SKM-1 (cell line): ENCODE measurements around the gene RBMS3.

ENCODE experiments used
- DNase-seq: peaks from one replicate; lab custom pipeline; 2025; ENCODE audit not compliant: unreplicated experiment; lab: John Stamatoyannopoulos, UW

Gene RBMS3

DNA sequence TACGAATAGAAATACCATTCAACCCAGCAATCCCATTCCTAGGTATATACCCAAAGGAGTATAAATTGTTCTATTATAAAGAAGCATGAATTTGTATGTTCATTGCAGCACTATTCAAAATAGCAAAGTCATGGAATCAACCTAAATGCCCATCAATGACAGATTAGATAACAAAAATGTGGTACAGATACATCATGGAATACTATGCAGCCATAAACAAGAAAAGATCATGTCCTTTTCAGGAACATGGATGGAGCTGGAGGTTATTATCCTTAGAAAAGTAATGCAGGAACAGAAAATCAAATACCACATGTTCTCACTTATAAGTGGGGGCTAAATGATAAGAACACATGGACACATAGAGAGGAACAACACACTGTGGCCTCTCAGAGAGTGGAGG is 571.9 kb downstream of the RBMS3 start:
- no peak for DNase-seq

DNA sequence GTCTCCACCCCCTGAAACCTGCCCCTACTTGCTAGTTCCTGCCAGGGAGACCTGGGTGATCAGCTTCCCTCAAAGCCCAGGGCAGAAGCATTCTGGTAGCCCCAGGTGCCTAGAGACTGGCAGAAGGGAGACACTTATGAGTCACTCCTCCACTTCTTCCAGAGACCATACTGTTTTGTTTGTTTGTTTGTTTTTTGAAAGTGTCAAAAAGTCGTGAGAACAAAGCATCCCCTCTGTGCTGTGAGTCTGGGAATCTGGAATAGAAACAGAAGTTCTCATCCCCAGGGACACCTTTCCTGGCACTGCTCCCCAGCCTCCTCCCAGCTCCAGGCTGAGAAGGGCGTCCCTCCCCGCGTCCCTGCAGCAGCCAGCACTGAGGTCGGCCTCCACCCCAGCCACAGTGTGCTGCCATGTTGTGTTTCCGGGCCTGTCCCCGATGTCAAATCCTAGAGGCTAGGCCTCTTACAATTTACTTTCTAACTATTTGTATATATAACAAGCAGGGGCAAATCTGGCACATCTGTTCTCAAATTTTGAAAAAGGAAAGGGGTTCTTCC is 573.0 kb downstream of the RBMS3 start:
- no peak for DNase-seq

DNA sequence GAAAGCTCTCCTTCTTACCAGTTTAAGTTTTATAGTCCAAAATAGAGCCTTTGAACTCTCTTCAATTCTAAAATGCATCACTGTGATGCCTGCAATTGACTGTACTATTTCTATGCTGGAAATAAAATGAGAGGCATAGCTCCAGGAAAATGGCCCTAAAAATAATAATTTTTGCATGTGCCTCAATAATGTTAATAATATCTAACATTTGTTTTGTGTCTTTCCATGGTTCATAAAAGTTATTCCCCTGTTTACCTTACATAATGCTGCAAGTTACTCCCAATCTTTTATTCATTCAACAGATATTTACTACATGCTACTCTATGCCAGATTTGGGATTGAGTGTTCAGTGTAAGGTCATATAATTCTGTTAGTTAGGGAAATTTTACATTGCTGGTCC is 574.0 kb downstream of the RBMS3 start:
- no peak for DNase-seq

DNA sequence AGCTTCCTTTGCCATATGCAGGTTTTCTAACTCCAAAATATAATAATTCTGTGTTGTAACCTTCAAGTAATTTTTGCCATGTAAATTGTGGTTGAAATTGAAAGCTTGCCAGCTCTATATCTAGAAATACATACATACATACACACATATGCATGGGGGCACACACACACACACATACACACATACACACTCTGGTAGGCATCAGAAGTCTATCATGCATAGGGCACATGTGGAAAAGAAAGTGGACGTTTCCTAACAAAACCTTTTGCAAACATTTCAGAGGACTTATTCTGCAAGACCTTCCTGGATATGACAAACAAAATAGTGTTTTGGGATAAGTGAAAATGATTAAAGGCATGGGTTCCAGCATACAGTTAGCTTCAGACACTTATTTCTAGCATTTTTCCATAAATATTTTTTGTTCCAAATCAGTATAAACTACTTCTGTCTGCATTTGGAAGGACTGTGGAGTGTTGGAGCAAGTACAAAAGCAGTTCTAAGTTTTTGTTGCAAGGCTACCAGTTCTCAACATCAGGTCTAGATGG is 578.9 kb downstream of the RBMS3 start:
- DNase-seq = no peak

DNA sequence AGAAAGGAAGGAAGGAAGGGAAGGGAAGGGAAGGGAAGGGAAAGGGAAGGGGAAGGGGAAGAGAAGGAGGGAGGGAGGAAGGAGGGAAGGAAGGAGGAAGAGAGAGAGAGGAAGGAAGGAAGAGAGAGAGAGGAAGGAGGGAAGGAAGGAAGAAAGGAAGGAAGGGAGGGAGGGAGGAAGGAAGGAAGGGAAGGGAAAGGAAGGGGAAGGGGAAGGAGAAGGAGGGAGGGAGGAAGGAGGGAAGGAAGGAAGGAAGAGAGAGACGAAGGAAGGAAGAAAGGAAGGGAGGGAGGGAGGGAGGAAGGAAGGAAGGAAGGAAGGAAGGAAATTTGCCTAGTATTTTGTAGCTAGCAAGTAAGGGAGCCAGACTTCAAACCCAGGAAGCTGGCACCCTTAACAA is 583.9 kb downstream of the RBMS3 start:
- DNase-seq = no peak

DNA sequence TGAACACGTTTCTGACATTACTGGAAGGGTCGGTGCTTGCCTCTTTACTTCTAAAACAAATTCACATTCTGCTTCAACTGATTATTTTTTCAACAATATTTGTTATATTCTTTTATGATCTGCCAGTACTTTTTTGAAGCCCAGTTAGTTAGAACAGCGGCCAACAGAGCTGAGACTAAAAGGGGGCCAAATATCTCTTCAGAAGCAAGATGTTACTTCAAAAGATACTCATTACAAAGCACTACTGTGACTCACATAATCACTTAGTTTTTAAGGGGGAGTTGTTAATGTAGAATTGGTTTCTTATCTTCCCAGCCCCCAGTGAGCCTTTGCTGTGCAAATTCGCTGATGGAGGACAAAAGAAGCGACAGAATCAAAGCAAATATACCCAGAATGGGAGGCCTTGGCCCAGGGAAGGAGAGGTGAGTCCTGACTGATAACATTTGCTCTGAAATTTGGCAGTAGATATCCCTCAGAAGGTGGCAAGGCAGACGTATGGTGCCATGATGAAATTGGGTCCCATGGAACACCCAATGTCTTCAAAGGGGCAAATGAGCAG is 587.8 kb downstream of the RBMS3 start:
- DNase-seq = no peak

GRCh38 chr3:29870136-29870535 is 589.3 kb downstream of the RBMS3 start:
- DNase-seq = no peak

- no peak for DNase-seq
Observed at GRCh38 chr3:29871087-29871486, 590.2 kb downstream of the RBMS3 start.

GRCh38 chr3:29880809-29881208 is 599.9 kb downstream of the RBMS3 start:
- no peak for DNase-seq

DNA sequence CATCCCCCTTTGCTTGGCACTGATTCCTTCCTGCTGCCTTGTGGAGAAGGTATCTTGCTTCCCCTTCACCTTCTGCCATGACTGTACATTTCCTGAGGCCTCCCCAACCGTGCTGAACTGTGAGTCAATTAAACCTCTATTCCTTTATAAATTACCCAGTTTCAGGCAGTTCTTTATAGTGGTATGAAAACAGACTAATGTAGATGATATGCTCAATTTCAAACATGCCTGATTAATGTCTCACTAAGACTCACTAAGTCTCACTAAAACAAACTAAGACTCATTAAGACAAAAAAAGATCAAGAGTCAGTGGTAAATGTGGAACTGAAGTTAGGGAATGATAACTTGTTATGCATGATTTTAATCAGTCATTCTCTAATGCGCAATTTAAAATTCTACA is 606.6 kb downstream of the RBMS3 start:
- no peak for DNase-seq

DNA sequence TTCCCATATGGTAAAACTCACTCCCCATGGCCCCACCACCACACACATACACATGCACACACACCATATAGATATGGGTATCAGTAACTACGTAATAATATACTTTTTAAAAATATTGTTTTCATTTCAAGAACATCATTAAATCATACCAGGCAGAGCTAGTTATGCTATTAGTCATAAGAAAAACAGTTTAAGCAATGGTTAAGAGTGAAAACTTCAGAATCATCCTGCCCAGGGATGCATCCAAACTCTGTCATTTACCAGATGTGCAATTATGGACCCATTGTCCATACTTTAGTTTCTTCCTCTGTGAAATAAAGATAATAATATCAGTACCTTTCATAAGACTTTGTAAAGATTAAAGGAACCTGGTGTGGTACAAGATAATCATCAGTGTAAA is 608.3 kb downstream of the RBMS3 start:
- no peak for DNase-seq

- no peak for DNase-seq
Observed at GRCh38 chr3:29890801-29891200, 609.9 kb downstream of the RBMS3 start.

GRCh38 chr3:29892976-29893554 is 612.2 kb downstream of the RBMS3 start:
- DNase-seq = no peak

DNA sequence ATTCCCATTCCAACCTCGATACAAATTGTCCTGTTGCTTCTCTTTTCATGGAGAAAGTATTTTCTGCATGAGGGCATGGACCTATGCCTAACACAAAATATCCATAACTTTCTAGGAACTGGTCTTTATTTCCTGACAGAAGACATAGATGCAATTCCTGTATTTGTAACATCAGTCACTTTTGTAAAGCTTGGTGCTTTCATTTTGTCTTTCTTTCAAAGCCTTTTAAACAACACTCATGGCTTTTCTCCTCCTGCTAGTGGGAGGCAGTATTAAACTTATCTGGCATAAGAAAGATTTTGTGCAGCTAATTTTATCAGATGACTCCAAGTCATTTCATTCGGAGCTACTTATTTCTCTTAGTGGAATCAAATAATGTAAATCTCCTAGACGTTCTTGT is 616.0 kb downstream of the RBMS3 start:
- no peak for DNase-seq

DNA sequence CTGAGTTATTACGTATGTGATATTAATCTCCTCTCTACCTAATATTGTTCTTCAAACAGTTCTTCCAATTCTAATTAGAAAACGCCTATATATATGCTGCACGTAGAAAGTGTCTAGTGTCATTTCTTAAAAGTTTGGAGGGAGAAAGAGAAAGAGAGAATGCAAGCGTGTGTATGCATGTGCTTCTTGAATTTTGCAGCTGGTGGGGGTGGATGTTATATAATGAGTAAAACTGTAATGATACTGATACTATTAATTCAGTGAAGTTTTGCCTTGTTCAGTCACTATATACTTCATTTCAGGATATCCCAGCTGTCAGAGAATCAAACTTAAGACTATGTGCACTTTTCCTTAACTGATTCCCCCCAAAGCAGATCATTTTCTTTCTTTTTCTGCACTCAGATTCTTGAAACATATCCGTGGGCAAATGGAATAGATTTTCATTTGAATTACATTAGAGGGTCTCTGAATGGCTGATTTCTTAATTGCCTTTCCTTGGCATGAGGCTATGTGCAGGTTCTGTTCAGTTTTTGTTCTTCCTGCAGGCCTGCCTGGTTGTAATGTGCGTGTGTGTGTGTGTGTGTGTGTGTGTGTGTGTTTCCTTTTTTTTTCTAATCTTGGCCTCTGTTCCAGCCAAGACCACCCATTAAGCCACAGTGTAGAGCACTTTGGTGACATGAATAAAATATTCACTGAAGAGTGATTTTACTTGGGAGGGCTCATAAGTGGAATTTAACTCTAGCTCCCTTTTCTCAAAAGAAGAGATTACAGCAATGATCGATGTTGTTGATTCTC is 617.5 kb downstream of the RBMS3 start:
- no peak for DNase-seq

GRCh38 chr3:29899021-29899420 is 618.1 kb downstream of the RBMS3 start:
- no peak for DNase-seq

DNA sequence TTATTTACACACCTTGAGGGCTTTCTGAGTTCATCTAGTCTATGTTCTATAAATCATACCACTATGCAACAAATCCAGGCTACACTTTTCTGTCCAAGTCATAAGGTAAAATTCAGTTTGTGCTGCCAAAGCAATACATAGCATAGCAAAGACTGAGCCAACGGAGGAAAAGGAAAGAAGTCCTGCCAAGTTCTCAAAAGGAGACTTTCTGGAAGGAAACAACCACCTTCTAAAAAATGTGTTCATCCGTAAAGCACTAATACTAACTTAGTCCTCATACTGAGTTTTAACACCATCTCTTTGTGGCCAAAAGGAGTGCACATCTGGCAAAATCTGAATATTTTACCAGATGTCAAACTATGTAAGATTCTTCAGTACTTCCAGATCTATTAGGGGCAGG is 620.2 kb downstream of the RBMS3 start:
- DNase-seq = no peak

DNA sequence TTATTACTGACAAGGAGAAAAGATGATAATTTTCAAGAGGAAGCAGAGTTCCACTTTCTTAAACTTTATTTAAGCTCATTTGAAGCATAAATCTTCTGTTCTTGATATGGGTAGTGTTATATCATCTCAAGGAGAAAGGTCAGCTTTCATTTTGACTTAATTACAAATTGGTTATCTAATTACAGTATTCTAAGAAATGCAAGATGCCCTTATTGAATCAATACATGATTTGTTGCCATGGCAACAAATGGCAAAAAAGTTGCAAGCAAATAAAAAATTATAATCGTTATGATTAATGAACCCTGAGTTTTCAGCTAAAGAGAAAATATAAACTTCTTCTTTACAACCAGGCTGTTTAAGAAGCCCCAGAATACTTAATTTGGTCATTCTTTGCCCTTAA is 622.7 kb downstream of the RBMS3 start:
- no peak for DNase-seq

DNA sequence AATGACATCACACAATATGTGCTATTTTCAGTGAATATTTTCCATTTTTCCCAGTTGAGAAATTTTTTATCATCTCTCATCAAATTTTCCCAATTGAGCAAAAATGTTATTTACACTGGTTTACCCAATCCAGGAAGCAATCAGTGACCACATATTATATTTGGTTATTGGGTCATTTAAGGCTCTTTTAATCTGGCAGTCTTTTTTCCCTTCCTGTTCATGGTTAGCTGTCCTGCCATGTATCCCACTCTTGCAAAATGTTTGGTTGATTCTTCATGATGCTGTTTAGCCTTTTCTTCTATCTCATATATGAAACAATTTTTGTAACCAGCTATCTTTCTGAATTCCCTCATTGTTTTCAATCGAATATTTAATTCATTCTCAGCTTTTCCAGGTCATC is 626.0 kb downstream of the RBMS3 start:
- no peak for DNase-seq

- no peak for DNase-seq
Observed at GRCh38 chr3:29912600-29913288, 631.9 kb downstream of the RBMS3 start.

DNA sequence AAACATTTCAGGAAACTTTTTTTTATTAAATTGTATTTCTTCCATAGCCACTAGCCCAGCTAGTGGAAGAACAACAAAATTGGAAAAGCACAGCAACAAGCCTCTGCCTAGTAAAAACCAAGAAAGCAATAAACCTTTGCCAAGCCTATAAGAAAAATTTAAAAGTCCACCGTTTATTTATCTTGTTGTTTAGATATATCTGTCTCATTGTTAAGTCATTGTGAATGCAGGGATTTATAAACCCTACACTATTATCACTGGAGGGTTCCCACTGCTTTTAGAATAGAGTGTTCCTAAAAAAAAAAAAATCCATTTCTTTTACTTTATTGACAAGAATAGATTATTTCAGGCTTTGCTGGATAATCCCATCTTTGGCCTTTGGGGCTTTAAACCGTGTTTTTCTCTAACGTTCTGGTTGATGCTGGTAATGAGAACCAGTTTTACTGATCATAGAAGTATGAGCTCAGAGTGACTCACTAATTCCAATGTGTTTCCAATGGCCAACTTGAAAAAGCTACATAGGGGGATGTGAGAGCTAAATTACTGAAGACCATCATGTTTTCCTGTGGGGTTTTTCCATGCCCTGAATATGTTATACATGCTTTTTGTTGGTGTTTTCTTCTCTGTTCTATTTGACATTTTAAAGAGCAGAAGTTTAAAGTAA is 634.1 kb downstream of the RBMS3 start:
- DNase-seq = no peak
